ENCODE results near the gene CLEC20A. TPM values are rescaled to one million over a fixed set of nuclear protein-coding genes. Genes with fewer than 3 reads are reported as not detected.

The CLEC20A gene
- total RNA-seq: not detected
- polyA plus RNA-seq: not detected
- long read RNA-seq, donor 1: 0 reads
- long read RNA-seq, donor 2: 0 reads
- long read RNA-seq, donor 3: 0 reads
- long read RNA-seq, donor 4: 0 reads
- long read RNA-seq, donor 5: 0 reads
- long read RNA-seq, donor 6: 0 reads
- long read RNA-seq, donor 7: 0 reads
- long read RNA-seq, donor 8: 0 reads
- long read RNA-seq, donor 9: 0 reads
- long read RNA-seq, donor 10: 0 reads

- Histone ChIP-seq H3K27me3 (no peaks in the 10 kb centered on the region), H3K9me3 (replicated peaks in 1 of 3) (no peaks in the 10 kb centered on the region), H3K4me1 (replicated peaks in 1 of 2) (no peaks in the 10 kb centered on the region), H3K27ac (no peak within 1 kb of the TSS), H3K4me3 (no peak within 1 kb of the TSS), H3K36me3 (replicated peaks in 1 of 2) (no peaks in the 10 kb centered on the region)
- DNase-seq: peak in 1 of 7 donors; percentile 40
- TF ChIP-seq CTCF (IDR thresholded peaks at IDR 0.05) (no peak), POLR2A (IDR thresholded peaks at IDR 0.05) (no peak)
- WGBS, 4 donors: 90 to 96% (median 93%) methylated on average over 20 to 26 of the region's 26 CpGs
- intact Hi-C loops (cut with DNase I): no loop called here
These were observed at the start of gene CLEC20A for GRCh38 chr1:178496410-178497135. TSS of gene CLEC20A (minus strand) at chr1:178496964. CDS start at chr1:178496939, 25 bp downstream.

GRCh38 chr1:178544531-178544930, 47.8 kb upstream of the CLEC20A start:
- peaks cover 4 to 6% of the 10 kb centered on the region in 2 donors for H3K4me1 ChIP-seq (replicated peaks in 1 of 2)
- WGBS, 4 donors: 87 to 91% (median 89%) methylated on average over 9 of the region's 9 CpGs
- H3K36me3 ChIP-seq (replicated peaks in 1 of 2): no peaks in the 10 kb centered on the region
- peak in 1 of 7 donors; percentile 53 for DNase-seq
- H3K27ac ChIP-seq: no peak overlapping the region
- H3K4me3 ChIP-seq: no peak overlapping the region
- TF ChIP-seq POLR2A (IDR thresholded peaks at IDR 0.05): no peak
- no peak for TF ChIP-seq CTCF (IDR thresholded peaks at IDR 0.05)
- H3K9me3 ChIP-seq (replicated peaks in 1 of 3): no peaks in the 10 kb centered on the region
- intact Hi-C loops (cut with DNase I): loop anchor here in 1 of 2 donors (5.0 kb wide), 2 partner anchors 208 to 458 kb away; no protein-coding TSS in a partner anchor
- no peaks in the 10 kb centered on the region for H3K27me3 ChIP-seq

GRCh38 chr1:178543290-178543607, 46.5 kb upstream of the CLEC20A start:
- intact Hi-C loops (cut with DNase I): loop anchor here (2.0 to 5.0 kb wide), 3 partner anchors 209 to 459 kb away; no protein-coding TSS in a partner anchor

More at GRCh38 chr1:178543290-178543607, 46.5 kb upstream of the CLEC20A start:
- H3K9me3 ChIP-seq (replicated peaks in 1 of 3): no peaks in the 10 kb centered on the region
- H3K27me3 ChIP-seq: no peaks in the 10 kb centered on the region
- H3K4me1 ChIP-seq (replicated peaks in 1 of 2): peaks cover 4 to 6% of the 10 kb centered on the region in 2 donors
- peak overlapping the region in 2 of 4 donors; percentile 67 to 81 for H3K4me3 ChIP-seq
- no peak for DNase-seq
- peak overlapping the region in 3 of 5 donors; percentile 78 to 86 (median 84) for H3K27ac ChIP-seq
- 10 to 31% (median 15%) methylated on average over 3 to 10 of the region's 10 CpGs for WGBS, 4 donors
- H3K36me3 ChIP-seq (replicated peaks in 1 of 2): no peaks in the 10 kb centered on the region
- TF ChIP-seq POLR2A (IDR thresholded peaks at IDR 0.05): no peak
- peak in 2 of 6 experiments; percentile 8 to 35 for TF ChIP-seq CTCF (IDR thresholded peaks at IDR 0.05)

Data from adrenal gland (tissue), 19 donors.